Immature natural killer cell (primary cell): ENCODE results near the gene EHD4. TPM values are rescaled to one million over a fixed set of nuclear protein-coding genes. Genes with fewer than 3 reads are reported as not detected.

Source experiments
- DNase-seq, 3 donors: peaks; one replicate each; pipeline ENCODE4 v3.0.0; 2022; ENCODE audit warnings: mixed read lengths in 1 of 3
- H3K27ac Mint-ChIP-seq, 6 donors: one replicate each; pipeline ENCODE4 v1.8.0; 2020; ENCODE audit warnings: mixed read lengths in 6 of 6, mild to moderate bottlenecking in 5 of 6, inconsistent platforms in 4 of 6, moderate library complexity in 3 of 6
- H3K27me3 Mint-ChIP-seq, 3 donors: one replicate each; pipeline ENCODE4 v1.8.0; 2020 to 2021; ENCODE audit warnings: low read depth in 3 of 3, mild to moderate bottlenecking in 3 of 3, mixed read lengths in 3 of 3, moderate library complexity in 3 of 3, inconsistent platforms in 1 of 3
- H3K36me3 Mint-ChIP-seq, 3 donors: one replicate each; pipeline ENCODE4 v1.8.0; 2020; ENCODE audit warnings: mixed read lengths in 3 of 3, inconsistent platforms in 2 of 3, mild to moderate bottlenecking in 2 of 3
- H3K4me1 Mint-ChIP-seq, 2 donors: one replicate each; pipeline ENCODE4 v1.8.0; 2020; ENCODE audit warnings: inconsistent platforms in 2 of 2, mild to moderate bottlenecking in 2 of 2, mixed read lengths in 2 of 2, moderate library complexity in 1 of 2
- H3K4me3 Mint-ChIP-seq, 5 donors: one replicate each; pipeline ENCODE4 v1.8.0; 2020; ENCODE audit warnings: mild to moderate bottlenecking in 5 of 5, mixed read lengths in 5 of 5, inconsistent platforms in 3 of 5, moderate library complexity in 3 of 5
- H3K9me3 Mint-ChIP-seq, 6 donors: one replicate each; pipeline ENCODE4 v1.8.0; 2020; ENCODE audit warnings: mild to moderate bottlenecking in 6 of 6, mixed read lengths in 6 of 6, inconsistent platforms in 4 of 6, moderate library complexity in 3 of 6
- polyA plus RNA-seq, 3 donors: library from polyadenylated mRNA; unstranded; fragments of 300-500 nt; fragmentation: Illumina TruSeq; gene quantifications; one replicate each; pipeline ENCODE4 v1.2.3, GENCODE V29; 2021

Gene EHD4
- polyA plus RNA-seq, 3 donors from 2014 or later, result 5.3 to 7.3 (median 7.0) TPM

GRCh38 chr15:41990243-41990605 lies 17.9 kb upstream of the EHD4 start:
- Mint-ChIP-seq H3K27ac (no peak overlapping the region), H3K9me3 (no peaks in the 10 kb centered on the region), H3K4me3 (no peak overlapping the region), H3K27me3 (no peaks in the 10 kb centered on the region), H3K36me3 (no peaks in the 10 kb centered on the region), H3K4me1 (no peaks in the 10 kb centered on the region)
- no peak for DNase-seq

DNA sequence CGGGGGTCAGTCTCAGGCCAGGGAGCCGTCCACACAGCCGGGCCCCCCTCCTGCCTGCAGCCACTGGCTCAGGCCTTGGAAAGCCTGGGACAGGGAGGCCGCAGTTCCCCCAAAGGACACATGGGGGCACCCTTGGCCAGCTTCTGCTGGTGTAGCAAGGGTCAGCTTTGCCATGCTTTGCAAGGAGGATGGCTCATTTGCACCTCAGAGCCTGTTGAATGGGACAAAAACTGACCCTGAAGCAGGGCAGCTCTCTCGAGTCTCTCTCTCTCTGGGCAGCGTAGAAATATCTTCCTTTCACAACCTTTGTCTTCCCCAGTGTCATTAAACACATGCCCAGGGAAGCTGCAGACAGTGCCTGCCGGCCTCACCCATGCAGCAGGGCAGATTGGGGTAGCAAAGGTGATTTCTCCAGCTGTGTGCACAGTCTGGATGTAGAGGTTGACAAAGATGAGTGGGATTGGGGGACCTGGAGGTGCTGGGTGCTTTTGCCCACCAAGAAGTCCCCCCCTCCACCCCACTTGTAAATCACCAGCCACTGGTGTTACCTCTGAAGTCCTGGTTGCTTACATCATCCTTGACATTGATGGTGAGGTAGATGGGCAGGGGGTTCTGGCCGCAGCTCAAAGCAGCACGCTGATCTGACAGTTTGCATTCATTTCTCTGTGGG lies 17.4 kb upstream of the EHD4 start:
- Mint-ChIP-seq H3K27me3 (no peaks in the 10 kb centered on the region), H3K4me1 (no peaks in the 10 kb centered on the region), H3K4me3 (no peak overlapping the region), H3K9me3 (no peaks in the 10 kb centered on the region), H3K27ac (no peak overlapping the region), H3K36me3 (no peaks in the 10 kb centered on the region)
- peak; percentile 61 to 72 (median 62) for DNase-seq

DNA sequence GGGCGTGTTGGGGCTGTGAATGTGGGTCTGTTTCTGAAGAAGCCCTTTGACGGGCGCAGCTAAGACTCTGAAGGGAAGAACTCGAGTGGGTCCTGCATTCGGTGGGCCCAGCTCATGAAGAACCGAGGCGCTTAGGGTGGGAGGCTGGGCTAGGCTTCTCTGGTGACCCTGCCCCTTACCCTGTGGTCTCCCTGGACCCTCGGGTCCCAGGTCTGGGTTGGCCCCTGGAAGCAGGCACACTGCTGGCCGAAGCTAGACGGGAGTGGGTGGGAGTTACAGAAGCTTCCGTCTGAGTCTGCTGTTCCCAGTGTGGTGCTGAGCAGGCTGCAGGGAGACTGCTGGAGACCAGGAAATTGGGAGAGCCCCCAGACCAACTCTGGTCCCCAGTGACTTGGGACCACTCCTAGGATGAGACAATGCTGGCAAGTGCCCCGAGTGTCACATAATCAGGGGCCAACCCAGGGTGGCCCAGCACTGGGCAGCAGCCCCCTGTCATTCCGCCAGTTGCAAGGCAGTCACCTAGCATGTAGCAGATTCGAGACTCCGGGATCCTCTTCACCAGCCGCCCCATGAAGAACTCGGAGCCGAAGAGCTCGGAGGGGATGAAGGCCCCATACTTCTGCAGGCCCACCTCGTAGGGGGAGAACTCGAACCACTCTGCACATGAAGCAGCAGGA lies 16.7 kb upstream of the EHD4 start:
- H3K9me3 Mint-ChIP-seq, result no peaks in the 10 kb centered on the region
- DNase-seq, result no peak
- H3K4me3 Mint-ChIP-seq, result no peak overlapping the region
- no peaks in the 10 kb centered on the region for H3K4me1 Mint-ChIP-seq
- H3K27ac Mint-ChIP-seq, result no peak overlapping the region
- no peaks in the 10 kb centered on the region for H3K36me3 Mint-ChIP-seq
- no peaks in the 10 kb centered on the region for H3K27me3 Mint-ChIP-seq

GRCh38 chr15:41987925-41988275 lies 15.5 kb upstream of the EHD4 start:
- H3K36me3 Mint-ChIP-seq, result no peaks in the 10 kb centered on the region
- H3K9me3 Mint-ChIP-seq, result no peaks in the 10 kb centered on the region
- H3K27me3 Mint-ChIP-seq, result no peaks in the 10 kb centered on the region
- no peak overlapping the region for H3K4me3 Mint-ChIP-seq
- no peak overlapping the region for H3K27ac Mint-ChIP-seq
- H3K4me1 Mint-ChIP-seq, result no peaks in the 10 kb centered on the region
- DNase-seq, result no peak

DNA sequence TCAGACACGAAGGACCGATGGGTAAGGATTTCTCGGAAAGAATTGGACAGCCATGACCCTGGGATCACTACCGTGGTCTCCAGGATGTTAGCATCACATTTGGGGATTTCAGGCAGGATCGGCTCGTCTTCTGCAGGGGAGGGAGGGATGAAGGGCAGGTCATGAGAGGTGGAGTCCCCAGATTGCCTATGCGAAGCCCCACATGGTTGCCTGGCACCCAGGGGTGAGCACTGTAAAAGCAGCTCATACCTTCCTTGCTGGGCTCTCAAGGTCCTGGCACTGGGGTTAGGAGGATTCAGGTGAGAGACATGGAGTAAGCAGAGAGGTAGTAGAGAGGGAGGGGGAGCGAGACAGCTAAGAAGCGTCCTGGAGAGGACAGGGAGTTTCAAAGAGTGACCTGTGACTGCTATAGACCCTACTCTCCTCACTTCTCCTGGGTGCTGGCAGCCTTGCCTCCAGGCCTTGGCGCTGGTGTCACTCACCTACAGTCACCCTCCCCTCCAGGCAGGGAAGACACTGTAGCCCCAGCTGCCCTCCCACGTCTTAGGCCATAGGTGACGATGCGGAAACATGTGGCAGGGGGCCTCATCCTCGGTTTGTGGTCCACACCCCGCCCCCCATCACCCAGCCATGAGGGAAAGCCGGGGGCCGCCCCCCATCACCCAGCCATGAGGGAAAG lies 15.0 kb upstream of the EHD4 start:
- H3K4me1 Mint-ChIP-seq, result no peaks in the 10 kb centered on the region
- H3K9me3 Mint-ChIP-seq, result no peaks in the 10 kb centered on the region
- no peak for DNase-seq
- no peaks in the 10 kb centered on the region for H3K36me3 Mint-ChIP-seq
- no peak overlapping the region for H3K4me3 Mint-ChIP-seq
- no peak overlapping the region for H3K27ac Mint-ChIP-seq
- H3K27me3 Mint-ChIP-seq, result no peaks in the 10 kb centered on the region

DNA sequence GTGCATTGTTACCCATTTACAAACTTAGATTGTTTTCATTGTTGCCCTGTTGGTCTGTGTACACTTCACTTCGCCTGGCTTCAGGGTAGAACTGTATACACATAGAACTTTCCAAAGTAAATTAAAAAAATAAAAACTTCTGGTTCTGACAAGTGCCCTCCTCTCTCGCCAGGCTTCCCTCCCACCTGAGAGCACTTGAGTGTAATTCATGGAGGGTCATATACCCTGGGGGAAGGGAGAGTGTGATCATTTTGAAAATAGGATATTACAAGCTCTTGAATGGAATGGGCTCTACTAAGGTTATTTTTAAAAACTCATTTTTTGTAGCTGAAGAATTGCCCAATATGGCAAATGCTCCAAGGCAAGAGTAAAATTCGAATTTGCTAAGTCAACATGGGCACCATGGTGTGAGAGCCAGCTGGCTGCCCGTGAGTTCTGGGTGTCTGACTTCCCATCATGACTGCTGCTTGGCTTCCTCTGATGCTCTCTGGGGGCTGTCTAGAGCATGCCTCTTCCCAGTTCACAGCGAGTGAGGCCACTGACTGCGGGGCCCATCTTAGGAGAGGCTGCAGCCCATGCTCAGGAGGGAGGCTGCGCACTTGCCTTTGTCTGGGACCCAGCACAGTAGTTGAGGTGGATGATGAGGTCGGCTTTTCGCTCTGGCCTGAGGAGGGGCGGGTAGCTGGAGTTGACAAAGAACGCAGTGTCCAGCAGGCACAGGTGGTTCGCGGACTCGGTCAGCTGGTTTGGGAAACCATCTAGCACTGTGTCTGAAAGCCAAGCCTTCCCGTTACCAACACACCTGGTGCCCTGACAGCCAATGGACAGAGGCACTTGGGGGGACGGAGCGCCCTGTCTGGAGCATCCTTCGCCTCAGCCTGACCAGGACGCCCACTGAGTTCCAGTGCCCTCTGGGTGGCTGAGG lies 13.1 kb upstream of the EHD4 start:
- no peak overlapping the region for H3K27ac Mint-ChIP-seq
- no peaks in the 10 kb centered on the region for H3K4me1 Mint-ChIP-seq
- H3K36me3 Mint-ChIP-seq, result no peaks in the 10 kb centered on the region
- H3K27me3 Mint-ChIP-seq, result no peaks in the 10 kb centered on the region
- H3K4me3 Mint-ChIP-seq, result no peak overlapping the region
- no peak for DNase-seq
- no peaks in the 10 kb centered on the region for H3K9me3 Mint-ChIP-seq

GRCh38 chr15:41984622-41985021 lies 12.3 kb upstream of the EHD4 start:
- no peak for DNase-seq
- Mint-ChIP-seq H3K27me3 (no peaks in the 10 kb centered on the region), H3K36me3 (no peaks in the 10 kb centered on the region), H3K27ac (no peak overlapping the region), H3K9me3 (no peaks in the 10 kb centered on the region), H3K4me1 (no peaks in the 10 kb centered on the region), H3K4me3 (no peak overlapping the region)

GRCh38 chr15:41983621-41984571 lies 11.5 kb upstream of the EHD4 start:
- no peak overlapping the region for H3K27ac Mint-ChIP-seq
- peaks cover 0 to 2% (median 0%) of the 10 kb centered on the region in 3 donors for H3K27me3 Mint-ChIP-seq
- no peak overlapping the region for H3K4me3 Mint-ChIP-seq
- H3K36me3 Mint-ChIP-seq, result no peaks in the 10 kb centered on the region
- H3K9me3 Mint-ChIP-seq, result no peaks in the 10 kb centered on the region
- no peaks in the 10 kb centered on the region for H3K4me1 Mint-ChIP-seq
- no peak for DNase-seq

DNA sequence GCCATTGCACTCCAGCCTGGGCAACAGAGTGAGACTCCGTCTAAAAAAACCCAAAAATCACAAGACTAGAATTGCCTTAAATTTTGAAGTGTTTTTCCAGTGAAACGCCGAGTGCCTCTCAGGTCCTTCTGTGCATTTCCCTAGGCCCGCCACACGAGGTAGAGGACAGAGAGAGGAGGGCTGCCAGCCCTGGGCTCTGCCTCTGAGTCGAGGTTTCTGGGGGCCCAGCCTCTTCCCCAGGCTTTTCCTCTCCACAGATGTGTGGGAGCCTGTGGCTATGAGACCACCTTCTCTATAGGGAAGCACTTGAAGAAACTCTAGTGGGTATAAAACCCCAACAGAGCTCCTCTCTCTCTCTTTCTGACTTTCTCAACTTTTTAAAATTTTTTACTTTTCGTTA lies 10.9 kb upstream of the EHD4 start:
- no peak for DNase-seq
- Mint-ChIP-seq H3K36me3 (no peaks in the 10 kb centered on the region), H3K27ac (no peak overlapping the region), H3K4me3 (no peak overlapping the region), H3K9me3 (no peaks in the 10 kb centered on the region), H3K27me3 (peaks cover 0 to 2% (median 0%) of the 10 kb centered on the region in 3 donors), H3K4me1 (no peaks in the 10 kb centered on the region)

DNA sequence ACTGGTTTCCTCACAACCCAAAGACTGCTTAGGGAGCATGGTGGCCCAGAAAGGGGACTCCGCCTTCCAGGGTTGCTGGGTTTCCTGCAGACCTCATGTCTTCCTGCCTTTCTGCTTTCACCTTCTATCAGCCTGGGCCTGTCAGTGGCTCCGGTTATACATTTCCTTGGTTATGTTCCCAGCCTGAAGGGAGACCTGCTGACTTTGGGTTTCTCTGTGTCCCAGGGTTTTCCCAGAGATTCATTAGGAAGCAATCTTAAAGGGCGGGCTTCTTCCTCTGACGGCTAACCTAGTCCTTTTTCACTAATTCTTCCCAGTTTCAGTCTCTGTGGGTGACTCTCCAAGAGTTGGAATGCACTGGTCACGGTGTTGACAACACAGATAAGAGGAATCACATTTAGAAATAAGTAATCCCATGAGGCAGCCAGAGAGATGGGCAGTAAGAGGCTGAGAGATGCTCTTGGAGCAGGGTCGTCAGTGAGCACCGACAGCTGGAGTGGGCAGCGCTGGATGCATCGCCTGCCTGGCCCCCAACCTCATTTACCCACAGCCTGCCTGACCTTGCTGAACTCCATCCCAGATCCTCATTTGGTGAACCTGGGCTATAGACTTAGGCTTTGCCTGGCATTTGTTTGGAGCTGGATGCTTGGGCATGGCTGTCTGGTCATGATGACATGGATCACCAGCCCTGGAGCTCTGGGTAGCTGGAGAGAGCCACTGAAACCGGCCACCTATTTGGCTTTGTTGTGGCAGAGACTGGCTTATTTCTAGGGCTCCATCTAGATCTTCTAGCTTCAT lies 10.0 kb upstream of the EHD4 start:
- Mint-ChIP-seq H3K9me3 (no peaks in the 10 kb centered on the region), H3K27me3 (peaks cover 0 to 2% (median 0%) of the 10 kb centered on the region in 3 donors), H3K4me1 (no peaks in the 10 kb centered on the region), H3K27ac (no peak overlapping the region), H3K4me3 (no peak overlapping the region), H3K36me3 (no peaks in the 10 kb centered on the region)
- no peak for DNase-seq

DNA sequence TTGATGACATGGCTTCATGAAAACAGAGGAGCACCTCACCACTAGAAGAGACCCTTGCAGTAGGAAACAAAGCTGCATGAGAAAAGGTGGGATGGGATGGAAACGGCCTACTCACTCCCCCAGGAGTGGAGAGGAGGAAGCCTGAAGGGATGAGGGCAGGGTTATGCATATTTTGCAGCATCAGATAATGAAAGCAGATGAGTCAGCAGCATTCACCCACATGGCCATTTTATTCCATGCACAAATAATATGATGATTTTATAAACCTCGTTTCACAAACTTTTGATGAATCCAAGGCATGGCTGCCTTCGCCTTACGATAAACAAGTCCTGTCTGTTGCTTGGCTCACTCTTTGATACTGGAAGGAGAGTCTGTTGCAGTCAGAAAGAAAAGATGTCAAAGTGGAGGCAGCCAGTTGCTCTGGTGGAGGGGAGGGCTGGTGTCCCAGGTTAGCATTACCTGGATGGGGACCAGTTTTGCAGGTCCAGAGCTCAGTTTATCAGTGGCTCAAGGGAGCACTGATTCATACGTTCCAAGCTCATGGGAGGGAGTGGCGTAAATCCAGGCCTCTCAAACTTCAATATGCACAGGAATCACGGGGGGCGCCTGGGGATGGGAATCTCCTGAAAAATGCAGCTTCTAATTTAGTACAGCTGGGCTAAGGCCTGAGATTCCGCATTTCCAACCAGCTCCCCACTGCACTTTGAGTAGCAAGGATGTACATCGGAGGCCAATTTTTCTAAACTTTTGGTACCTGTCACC lies 9.2 kb upstream of the EHD4 start:
- Mint-ChIP-seq H3K27ac (no peak overlapping the region), H3K27me3 (peaks cover 0 to 4% (median 2%) of the 10 kb centered on the region in 3 donors), H3K4me1 (no peaks in the 10 kb centered on the region), H3K36me3 (no peaks in the 10 kb centered on the region), H3K9me3 (no peaks in the 10 kb centered on the region), H3K4me3 (no peak overlapping the region)
- no peak for DNase-seq
